HG02610 (cell line): ENCODE measurements around the gene LCN2.
"Not testable (repeated sequence)": the region's sequence is repeated elsewhere in the genome, so short reads cannot be mapped to it uniquely, and the experiment has no call there.

Experiments used
- ATAC-seq: cut with Tn5 transposase; IDR thresholded peaks from one replicate; pipeline ENCODE4 v1.9.1; 2021; ENCODE audit warnings: mild to moderate bottlenecking, moderate library complexity; ENCODE audit not compliant: unreplicated experiment

Gene LCN2

DNA sequence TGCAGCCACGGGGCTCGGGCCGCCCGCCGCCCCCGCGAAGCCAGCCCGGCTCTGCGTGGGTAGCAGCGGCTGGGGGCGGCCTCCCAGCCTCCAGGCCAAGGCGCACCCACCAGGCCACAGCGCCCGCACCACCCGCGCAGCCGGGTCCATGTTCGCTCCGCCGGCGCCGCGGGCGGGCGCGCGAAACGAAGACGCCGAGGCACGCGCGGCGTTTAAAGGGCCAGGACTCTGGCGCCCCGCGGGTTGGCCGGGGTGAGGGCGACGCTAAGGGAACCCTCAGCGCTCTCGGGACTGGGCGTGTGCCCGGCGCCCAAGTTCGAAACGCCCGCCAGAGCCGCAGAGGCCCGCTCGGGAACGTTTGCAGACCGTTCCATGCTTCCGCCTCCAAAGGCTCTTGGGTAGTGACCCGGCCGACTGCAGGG, 21.7 kb upstream of the LCN2 start, which contains the start of gene PTGES2:
TSS of gene PTGES2 (minus strand) at position 162 of the 422 bp plus-strand sequence. CDS start at position 150, 12 bp downstream.
- peak; percentile 62 for ATAC-seq

DNA sequence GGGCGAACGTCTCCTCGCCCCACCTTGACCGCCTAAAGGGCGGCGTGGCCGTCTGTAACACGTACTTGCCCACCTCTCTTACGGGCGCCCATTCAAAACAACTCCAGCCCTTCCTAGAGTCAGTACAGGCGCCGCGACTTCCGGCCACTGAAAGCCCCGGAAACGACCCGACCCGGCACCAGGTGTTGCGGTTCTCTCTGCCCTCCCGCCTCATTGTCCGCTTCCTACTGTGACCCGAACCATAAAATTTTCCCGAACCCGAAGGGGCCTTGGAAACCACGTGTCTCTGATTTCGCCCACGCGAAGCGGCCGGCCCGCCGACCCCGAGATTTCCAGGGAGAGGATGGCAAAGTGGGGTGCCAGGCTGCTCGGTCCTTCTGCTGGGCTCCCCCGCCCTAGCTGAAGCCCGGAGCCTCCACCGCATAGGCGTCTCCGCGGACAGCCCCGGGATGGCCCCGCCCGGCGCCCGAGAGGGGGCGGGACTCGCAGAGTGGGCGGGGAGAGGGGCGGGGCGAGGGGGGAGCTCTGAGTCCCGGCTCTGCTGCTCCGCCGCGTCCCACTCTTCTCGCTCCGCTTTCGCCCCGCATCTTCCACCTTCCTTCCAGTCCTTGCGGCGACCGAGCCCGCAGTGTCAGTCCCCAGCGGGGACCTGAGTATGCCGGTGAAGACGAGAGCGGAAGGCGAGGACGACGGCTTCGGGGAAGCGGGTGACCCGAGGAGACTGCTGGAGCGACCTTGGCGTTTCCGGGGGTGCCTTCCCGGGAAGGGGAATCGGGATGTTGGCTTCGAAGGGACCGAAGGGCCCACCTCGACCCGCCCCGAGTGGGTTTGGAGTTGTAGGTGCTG, 21.0 kb upstream of the LCN2 start:
- peak; percentile 49 for ATAC-seq

GRCh38 chr9:128128836-128129590, 20.2 kb upstream of the LCN2 start:
- no peak for ATAC-seq

DNA sequence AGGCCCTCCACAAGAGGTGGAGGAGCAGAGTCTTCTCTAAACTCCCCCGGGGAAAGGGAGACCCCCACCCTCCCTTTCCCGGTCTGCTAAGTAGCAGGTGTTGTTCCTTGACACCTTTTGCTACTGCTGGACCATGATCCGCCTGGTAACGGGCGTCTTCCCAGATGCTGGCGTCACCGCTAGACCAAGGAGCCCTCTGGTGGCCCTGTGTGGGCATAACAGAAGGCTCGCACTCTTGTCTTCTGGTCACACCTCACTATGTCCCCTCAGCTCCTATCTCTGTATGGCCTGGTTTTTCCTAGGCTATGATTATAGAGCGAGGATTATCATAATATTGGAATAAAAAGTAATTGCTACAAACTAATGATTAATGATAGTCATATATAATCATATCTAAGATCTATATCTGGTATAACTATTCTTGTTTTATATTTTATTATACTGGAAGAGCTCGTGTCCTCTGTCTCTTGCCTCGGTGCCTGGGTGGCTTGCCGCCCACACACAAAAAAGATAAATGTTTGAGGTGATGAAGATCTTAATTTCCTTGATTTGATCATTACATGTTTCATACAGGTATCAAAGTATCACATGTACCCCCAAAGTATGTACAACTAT, 19.2 kb upstream of the LCN2 start:
- not testable (repeated sequence) for ATAC-seq

DNA sequence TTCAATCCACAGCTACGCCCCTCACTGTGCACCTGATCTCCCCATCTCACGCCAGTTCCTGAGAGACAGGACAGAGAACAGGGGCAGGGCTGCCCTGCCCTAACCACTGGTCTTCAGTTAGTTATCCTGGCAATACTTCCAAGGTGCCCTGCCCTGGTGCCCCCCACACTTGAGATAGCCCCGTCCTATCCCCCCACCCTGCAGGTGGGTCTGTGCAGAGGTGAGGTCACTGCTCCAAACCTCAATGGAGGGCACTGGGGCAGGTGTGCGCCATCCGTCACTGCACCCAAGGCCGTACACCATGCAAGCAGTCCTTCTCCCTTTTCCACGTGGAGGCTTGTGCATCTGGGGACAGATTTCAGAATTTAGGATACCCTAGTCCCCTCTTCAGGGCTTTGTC, 18.6 kb upstream of the LCN2 start:
- ATAC-seq, result not testable (repeated sequence)

DNA sequence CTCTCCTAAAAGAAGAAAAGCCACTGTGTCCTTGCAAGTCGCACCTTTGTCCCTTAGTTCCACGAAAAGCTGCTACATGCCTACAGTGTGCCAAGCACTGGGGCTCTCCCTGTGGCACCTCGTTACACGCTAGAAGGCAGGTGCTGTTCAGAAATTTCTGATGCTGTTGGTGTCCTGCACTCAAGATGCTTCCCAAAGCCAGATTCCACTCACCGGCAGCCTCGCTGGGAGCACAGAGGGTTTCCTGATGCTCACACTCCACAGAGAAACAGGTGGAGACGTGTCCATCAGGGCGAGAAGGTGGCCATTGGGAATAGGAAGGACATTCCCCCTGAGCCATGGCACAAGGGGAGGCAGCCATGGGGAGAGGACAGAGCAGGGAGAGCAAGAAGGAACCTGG, 17.9 kb upstream of the LCN2 start:
- not testable (repeated sequence) for ATAC-seq

- not testable (repeated sequence) for ATAC-seq
These were observed 17.1 kb upstream of the LCN2 start for GRCh38 chr9:128132139-128132538.

DNA sequence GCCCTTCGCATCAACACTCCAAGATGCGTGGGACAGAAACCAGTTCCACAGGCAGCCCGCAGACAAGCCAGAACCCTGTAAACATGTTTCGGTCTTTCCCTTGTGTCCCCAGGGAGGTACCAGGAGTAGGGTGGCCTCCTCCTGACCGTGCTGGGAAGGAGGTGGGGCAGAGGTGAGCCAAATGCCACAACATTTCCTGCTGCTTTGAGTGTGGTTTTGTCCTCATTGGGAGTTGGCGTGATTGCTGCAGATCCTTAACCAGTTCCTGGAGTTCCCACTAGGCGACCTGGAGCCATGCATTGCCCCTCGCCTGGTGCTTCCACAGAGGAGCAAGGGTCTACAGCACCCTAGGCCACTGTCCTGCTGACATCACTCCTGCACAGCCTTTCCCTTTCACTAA, 13.7 kb upstream of the LCN2 start:
- ATAC-seq, result not testable (repeated sequence)

- ATAC-seq, result no peak
These were observed 12.1 kb upstream of the LCN2 start for GRCh38 chr9:128136816-128137793.

- ATAC-seq, result no peak
These were observed 11.3 kb upstream of the LCN2 start for GRCh38 chr9:128138001-128138400.

- no peak for ATAC-seq
These were observed 9.6 kb upstream of the LCN2 start for GRCh38 chr9:128139621-128140020.

DNA sequence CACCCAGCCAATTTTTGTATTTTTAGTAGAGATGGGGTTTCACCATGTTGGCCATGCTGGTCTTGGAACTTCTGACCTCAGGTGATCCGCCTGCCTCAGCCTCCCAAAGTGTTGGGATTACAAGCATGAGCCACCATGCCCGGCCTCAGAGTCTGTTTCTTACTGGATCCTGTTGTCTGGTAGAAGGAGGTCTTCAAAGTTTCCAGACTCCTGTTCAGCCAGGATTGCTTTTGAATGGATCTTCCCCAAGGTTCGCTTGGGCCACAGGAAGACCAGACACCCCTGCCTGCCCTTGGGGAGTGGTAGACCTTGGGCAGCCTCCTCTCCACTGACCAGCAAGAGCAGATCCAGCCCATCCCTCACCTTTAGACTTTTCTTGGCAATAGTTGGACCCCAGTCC, 7.6 kb upstream of the LCN2 start:
- ATAC-seq, result no peak

- ATAC-seq, result no peak
These were observed 7.2 kb upstream of the LCN2 start for GRCh38 chr9:128142061-128142460.

- ATAC-seq, result no peak
These were observed 6.7 kb upstream of the LCN2 start for GRCh38 chr9:128142596-128142995.

- ATAC-seq, result no peak
These were observed 5.6 kb upstream of the LCN2 start for GRCh38 chr9:128143525-128144238.

GRCh38 chr9:128144239-128145181, 4.7 kb upstream of the LCN2 start:
- ATAC-seq, result no peak

DNA sequence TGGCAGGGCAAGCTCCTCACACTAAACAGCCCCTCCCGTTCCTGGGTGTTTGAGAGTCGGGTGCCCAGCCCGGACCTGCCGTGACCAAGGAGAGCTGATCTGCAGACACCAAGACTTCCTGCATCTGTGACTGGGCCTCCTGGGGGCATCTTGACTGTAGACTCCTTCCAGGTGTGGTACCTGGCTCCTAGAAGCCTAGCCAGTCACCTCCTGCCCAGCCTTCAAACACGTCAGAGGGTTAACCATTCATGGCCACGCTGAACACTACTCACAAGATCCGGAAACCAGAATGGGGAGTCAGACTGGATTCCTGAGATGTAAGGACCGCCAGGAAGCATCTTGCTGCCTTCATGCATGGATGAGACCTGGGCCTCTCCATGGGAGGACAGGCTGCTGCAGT, 3.7 kb upstream of the LCN2 start:
- ATAC-seq, result no peak

DNA sequence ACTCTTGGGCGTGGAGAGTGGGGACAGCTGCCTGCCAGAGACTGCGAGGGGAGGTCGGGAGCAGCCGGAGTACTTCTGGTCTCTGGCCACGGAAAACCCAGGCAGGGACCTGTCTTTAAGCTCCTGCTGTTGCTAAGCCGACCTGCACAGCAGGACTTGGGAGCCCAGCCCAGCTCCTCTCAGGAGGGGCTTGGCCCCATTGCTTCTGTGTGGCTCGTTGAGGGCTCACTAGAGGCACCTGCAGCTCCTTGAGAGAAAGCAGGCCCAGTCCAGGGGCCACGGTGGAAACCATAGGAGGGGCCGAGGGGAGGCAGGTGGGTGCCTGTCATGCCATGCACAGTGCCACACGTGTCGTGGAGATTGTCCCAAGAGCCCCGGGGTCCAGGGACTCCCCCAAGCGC, 3.3 kb upstream of the LCN2 start:
- no peak for ATAC-seq
